LNCaP clone FGC (cell line): Measurements from ENCODE around the gene CELSR1.
"Not testable (repeated sequence)": the region's sequence is repeated elsewhere in the genome, so short reads cannot be mapped to it uniquely, and the experiment has no call there.

Experiments
- DNase-seq: peaks from one replicate; pipeline ENCODE4 v3.0.0-alpha.2; 2011; ENCODE audit warnings: low read depth
- H3K4me3 ChIP-seq: 2 replicates; pipeline ENCODE4 v1.5.1; 2011; ENCODE audit warnings: mild to moderate bottlenecking, low read depth, low read length, control low read depth
- CTCF ChIP-seq: IDR thresholded peaks from 2 replicates; pipeline ENCODE4 v1.5.1; 2012; ENCODE audit warnings: mild to moderate bottlenecking; ENCODE audit not compliant: control insufficient read depth, insufficient read depth; ENCODE audit errors: extremely low read depth

CELSR1 gene

GRCh38 chr22:46509416-46510089 lies 27.9 kb downstream of the CELSR1 start:
- TF ChIP-seq CTCF: no peak
- no peak for DNase-seq
- H3K4me3 ChIP-seq: no peak overlapping the region

GRCh38 chr22:46508491-46508999 lies 28.9 kb downstream of the CELSR1 start:
- TF ChIP-seq CTCF: no peak
- DNase-seq: no peak
- no peak overlapping the region for H3K4me3 ChIP-seq

GRCh38 chr22:46507451-46508425 lies 29.7 kb downstream of the CELSR1 start:
- no peak for DNase-seq
- TF ChIP-seq CTCF: no peak
- H3K4me3 ChIP-seq: no peak overlapping the region

- no peak for DNase-seq
- TF ChIP-seq CTCF: no peak
- H3K4me3 ChIP-seq: no peak overlapping the region
Observed at GRCh38 chr22:46504584-46504983, 32.8 kb downstream of the CELSR1 start.

GRCh38 chr22:46502440-46503175 lies 34.8 kb downstream of the CELSR1 start:
- H3K4me3 ChIP-seq: no peak overlapping the region
- no peak for DNase-seq
- no peak for TF ChIP-seq CTCF

- no peak for DNase-seq
- TF ChIP-seq CTCF: no peak
- H3K4me3 ChIP-seq: no peak overlapping the region
Observed at GRCh38 chr22:46501701-46502100, 35.7 kb downstream of the CELSR1 start.

GRCh38 chr22:46501265-46501664 lies 36.2 kb downstream of the CELSR1 start:
- not testable (repeated sequence) for H3K4me3 ChIP-seq, DNase-seq
